Stimulated activated CD8-positive, alpha-beta memory T cell treated with anti-CD3 and anti-CD28 coated beads, Interleukin-15, amount 100 ng/mL, for 1 hour (primary cell): ENCODE data around the gene LYST.
"Not testable (repeated sequence)": the region's sequence is repeated elsewhere in the genome, so short reads cannot be mapped to it uniquely, and the experiment has no call there.

Experiments
- DNase-seq: peaks from one replicate; pipeline ENCODE4 v3.0.0-alpha.2; 2020; ENCODE audit warnings: low read depth

Gene LYST

DNA sequence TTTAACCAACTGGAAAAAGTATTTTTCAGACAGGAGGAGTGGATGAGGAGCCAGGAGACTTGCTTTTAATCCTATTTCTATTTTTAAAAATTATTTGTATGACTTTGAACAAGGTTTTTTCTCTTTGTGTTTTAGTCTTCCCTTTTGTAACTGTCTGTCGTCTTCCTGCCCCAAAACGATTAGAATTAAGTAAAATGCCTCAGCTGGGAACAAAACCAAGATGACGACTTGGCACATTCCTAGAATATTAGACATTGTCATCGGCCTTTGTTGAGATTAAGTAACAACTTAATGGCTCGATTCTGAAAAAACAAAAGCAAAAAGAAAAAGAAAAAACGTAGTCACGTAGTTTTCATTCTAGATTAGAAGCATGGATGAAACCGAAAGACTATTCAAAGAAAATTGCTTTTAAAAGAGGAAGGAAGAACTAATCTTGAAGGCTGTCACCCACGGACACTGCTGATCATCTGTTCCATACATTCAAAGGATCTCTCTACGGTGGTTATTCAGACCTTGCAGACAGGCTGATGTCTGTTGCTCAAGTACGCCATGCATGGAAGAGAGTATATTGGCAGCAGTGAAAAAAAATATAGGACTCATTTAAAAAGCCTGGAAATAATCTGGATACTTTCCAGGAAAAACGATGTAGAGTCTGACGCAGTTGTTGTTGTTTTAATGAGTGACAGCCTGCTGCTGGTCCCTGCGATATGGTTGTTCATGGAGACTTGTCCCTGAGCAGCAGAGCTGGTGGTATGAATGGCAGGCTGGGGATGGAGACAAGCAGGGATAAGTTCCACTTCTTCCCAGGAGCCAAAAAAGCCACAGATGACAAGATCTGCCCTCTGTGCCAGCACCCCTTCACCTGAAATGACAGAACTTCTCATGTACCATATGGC lies 234.0 kb downstream of the LYST start:
- no peak for DNase-seq

DNA sequence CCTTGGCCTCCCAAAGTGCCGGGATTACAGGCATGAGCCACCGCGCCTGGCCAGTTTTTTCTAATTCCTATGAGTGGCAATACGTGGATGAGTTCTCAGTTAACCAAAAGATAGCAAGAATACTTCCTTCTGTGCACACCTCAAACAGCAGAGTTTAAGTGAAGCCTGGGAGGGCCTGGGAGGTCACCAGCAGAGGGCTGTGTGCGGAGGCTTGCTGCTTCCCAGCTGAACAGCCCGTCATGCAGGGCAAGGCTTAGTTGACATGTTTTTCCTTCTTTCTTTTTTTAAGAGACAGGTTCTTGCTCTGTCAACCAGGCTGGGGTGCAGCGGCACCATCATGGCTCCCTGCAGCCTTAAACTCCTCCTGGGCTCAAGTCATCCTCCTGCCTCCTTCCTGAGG lies 234.9 kb downstream of the LYST start:
- no peak for DNase-seq

DNA sequence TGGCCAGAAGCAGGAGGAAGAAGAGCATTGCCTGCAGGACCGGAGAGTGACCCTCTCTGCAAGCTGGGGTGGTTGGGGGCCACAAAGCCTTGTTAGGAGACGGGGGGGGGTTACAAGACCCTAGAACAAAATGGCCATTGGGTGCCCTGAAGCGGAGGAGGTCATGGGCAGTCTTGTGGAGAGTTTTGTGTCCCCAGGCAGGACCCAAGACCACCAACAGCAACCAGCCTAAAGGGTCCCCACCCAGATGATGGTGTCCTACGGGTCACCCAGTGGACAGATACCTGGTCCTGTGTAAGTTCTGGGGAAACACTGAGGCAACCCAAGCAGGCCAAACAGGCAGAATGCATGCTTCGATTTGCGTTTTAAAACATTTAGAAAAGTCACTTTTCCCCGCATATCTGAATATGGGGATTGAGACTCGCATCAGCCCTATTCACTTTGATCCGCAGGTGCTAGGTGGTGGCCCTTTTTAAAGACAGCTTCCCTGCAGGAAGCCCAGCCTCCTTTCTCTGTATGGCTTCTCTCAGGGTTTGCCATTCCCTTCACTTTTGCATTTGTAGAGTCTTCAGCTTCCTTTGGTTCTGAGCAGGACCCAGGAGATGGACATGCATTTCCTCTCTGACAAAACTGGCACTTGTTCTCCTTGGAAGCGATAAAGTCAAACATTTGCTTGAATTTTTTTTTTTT lies 238.2 kb downstream of the LYST start:
- DNase-seq, result no peak

- DNase-seq, result no peak
These were observed 240.9 kb downstream of the LYST start for GRCh38 chr1:235625831-235626230.

DNA sequence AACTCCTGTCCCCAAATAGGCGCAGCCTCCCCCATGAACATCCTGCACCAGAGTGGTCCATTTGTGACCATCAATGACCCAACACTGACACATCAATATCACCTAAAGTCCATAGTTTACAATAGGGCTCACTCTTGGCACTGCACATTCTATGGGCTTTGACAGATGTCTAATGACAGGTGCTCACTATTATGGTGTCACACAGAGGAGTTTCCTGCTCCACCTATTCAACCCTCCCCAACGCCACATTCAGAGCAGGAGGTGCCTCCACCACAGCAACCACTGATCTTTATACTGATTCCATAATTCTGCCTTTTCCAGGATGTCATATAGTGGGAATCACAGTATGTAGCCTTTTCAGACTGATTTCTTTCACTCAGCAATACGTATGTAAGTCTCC lies 241.4 kb downstream of the LYST start:
- no peak for DNase-seq

DNA sequence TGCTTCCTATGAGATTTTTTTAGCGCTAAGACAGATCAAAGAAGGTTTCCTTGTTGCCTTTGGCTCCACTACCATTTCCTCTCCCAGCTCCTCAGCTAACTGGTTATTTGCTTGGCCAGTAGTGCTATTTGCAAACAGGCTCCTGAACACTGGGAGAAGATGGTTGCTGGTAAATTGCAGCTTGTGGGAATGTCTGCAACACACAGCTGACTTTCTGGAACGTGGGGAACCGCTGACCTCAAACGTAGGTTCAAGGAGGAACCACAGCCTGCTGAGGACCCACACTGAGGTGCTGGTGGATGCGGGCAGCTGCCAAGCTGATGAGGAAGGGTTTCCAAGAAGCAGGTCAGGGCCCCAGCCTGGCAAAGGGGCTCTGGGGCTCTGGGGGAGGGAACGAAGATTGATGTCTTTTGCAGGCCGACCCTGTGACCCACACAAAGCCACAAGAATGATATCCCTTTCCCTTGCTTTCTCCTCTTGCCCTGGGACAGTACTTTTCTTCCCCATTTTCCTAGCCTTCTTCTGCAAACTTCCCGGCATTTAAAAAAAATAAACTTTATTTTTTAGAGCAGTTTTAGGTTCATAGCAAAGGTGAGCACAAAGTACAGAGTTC lies 241.9 kb downstream of the LYST start:
- no peak for DNase-seq

DNA sequence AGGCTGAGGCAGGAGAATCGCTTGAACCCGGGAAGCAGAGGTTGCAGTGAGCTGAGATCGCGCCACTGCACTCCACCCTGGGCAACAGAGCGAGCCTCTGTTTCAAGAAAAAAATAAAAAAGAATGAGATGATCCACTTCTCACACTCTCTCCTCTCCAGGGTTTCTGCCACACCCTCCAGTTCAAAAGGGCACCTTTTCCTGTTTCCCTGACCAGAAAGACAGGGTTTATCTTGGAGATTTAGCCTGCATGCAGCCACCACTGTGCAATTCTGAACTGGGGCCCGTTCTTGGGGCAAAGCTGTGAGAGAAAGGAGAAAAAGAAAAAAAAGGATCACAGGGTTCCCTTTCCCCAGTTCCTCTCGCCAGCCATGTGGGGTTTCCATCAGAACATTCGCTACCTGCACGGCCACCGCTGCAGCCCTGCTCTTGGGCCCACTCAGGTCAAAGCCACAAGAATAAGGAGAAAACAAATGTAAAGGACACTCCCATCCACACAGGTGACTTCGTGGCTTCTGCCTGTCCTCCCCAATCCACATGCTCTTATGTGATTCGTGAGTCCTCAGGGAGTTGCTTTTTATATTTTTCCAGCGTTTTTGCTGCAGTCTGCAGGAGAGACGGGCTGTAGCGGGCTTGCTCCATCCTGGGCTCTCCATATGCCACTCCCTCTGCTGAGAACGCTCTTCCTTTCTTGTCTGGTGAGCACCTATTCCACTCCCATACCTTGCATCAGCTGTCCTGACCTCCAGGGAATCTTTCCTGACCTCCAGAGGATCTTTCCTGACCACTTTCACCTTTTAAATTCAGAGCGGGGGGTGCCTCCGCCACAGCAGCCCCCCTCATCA lies 243.5 kb downstream of the LYST start:
- DNase-seq, result no peak

DNA sequence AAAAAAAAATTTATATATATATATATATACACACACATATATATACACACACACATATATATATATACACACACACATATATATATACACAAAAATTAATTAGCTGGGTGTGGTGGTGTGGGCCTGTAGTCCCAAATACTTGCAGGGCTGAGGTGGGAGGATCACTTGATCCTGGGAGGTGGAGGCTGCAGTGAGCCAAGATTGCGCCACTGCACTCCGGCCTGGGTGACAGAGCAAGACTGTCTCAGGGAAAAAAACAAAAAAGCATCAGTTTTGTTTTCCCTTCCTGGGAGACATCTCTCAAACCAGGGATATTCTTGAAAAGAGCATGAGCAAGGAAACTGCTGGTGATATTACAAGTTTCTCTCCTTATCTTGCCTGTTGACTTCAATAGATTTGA lies 247.6 kb downstream of the LYST start:
- not testable (repeated sequence) for DNase-seq

DNA sequence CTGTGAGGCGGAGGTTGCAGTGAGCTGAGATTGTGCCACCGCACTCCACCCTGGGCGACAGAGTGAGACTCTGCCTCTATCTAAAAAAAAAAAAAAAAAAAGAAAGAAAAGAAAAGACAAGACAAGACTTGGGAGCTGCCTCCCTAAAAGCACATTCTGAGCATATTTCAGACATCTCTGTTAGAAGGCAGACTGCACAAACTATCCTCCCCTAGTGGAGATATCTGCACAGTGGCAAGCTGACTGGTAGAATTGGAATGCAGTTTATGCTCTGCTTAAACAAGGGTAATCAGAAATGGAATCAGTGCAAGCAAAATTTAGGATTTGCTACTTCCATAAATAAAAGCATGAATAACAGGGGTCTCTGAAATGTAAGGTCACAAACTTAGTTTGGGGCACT lies 248.9 kb downstream of the LYST start:
- no peak for DNase-seq

GRCh38 chr1:235617140-235617539 lies 249.6 kb downstream of the LYST start:
- no peak for DNase-seq

DNA sequence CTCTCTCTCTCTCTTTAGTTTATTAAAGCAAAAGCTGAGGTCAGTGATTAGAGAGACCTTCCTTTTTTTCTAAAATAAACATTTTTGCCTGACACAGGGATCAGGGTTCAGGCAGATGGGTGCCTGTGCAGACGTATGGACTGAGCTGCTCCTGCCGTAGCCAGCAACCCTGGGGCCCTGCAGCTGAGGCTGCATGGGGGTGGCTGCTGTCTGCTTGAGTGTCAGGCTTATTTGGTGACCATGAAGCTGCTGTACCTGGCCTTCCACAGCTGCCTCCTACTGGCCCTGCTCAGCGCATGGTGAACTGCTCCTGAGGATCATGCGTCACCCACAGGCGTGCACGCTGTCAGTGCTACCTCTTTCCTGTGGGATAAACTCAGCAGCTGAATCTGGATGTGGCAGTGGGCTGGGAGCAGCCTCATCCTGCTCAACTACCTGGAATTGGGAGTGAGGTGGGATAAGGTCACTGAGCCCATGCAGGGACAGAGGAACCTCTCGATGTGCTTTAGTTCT lies 252.2 kb downstream of the LYST start:
- no peak for DNase-seq

- DNase-seq, result no peak
These were observed 253.1 kb downstream of the LYST start for GRCh38 chr1:235613602-235614001.

GRCh38 chr1:235612761-235613160 lies 253.9 kb downstream of the LYST start:
- DNase-seq, result no peak
